ENCODE data around the gene SLC38A8. TPM values are rescaled to one million over a fixed set of nuclear protein-coding genes. Genes with fewer than 3 reads are reported as not detected.

SLC38A8 gene
- polyA plus RNA-seq, 1 donor from 2014 or later, result not detected

- H3K36me3 ChIP-seq (ENCODE audit: insufficient read depth, low read length), result peaks cover 4% of the 10 kb centered on the region
Measured at GRCh38 chr16:84074721-84075120, 32.1 kb upstream of the SLC38A8 start.

GRCh38 chr16:84072014-84072413 is 29.4 kb upstream of the SLC38A8 start:
- Histone ChIP-seq H3K4me3 (ENCODE audit: low read length) (no peak overlapping the region), H4K20me1 (ENCODE audit: insufficient read depth) (no peaks in the 10 kb centered on the region), H3K27ac (ENCODE audit: low read length) (no peak overlapping the region), H3K9ac (ENCODE audit: low read length) (no peak overlapping the region), H3K79me2 (replicated peaks; ENCODE audit: insufficient read depth, low read length) (no peaks in the 10 kb centered on the region), H3K27me3 (ENCODE audit: insufficient read depth, low read depth, low read length) (no peaks in the 10 kb centered on the region), H3K4me2 (ENCODE audit: low read length) (no peak overlapping the region), H2AFZ (ENCODE audit: low read depth, low read length) (no peak overlapping the region), H3F3A (ENCODE audit: insufficient read depth, low read length, poor library complexity, severe bottlenecking) (no peaks in the 10 kb centered on the region), H3K36me3 (ENCODE audit: insufficient read depth, low read length) (peaks cover 10% of the 10 kb centered on the region), H3K9me2 (ENCODE audit: insufficient read depth, low read length) (no peaks in the 10 kb centered on the region), H3K9me3 (ENCODE audit: low read length) (no peaks in the 10 kb centered on the region)
- TF ChIP-seq MXI1 (conservative IDR thresholded peaks at IDR 0.05; ENCODE audit: poor library complexity, severe bottlenecking), result no peak
- TF ChIP-seq RAD21 (conservative IDR thresholded peaks at IDR 0.05), result no peak

More at GRCh38 chr16:84074721-84075120, 32.1 kb upstream of the SLC38A8 start:
- no peaks in the 10 kb centered on the region for H4K20me1 ChIP-seq (ENCODE audit: insufficient read depth)
- no peak overlapping the region for H2AFZ ChIP-seq (ENCODE audit: low read depth, low read length)
- no peak overlapping the region for H3K4me3 ChIP-seq (ENCODE audit: low read length)
- H3K9me3 ChIP-seq (ENCODE audit: low read length), result no peaks in the 10 kb centered on the region
- H3F3A ChIP-seq (ENCODE audit: insufficient read depth, low read length, poor library complexity, severe bottlenecking), result no peaks in the 10 kb centered on the region
- no peak overlapping the region for H3K27ac ChIP-seq (ENCODE audit: low read length)
- H3K9me2 ChIP-seq (ENCODE audit: insufficient read depth, low read length), result no peaks in the 10 kb centered on the region
- no peak overlapping the region for H3K9ac ChIP-seq (ENCODE audit: low read length)
- H3K79me2 ChIP-seq (replicated peaks; ENCODE audit: insufficient read depth, low read length), result no peaks in the 10 kb centered on the region
- no peak for TF ChIP-seq EZH2 (IDR thresholded peaks at IDR 0.05; ENCODE audit: borderline replicate concordance, insufficient read depth, low read length, poor library complexity, severe bottlenecking)
- TF ChIP-seq MXI1 (conservative IDR thresholded peaks at IDR 0.05; ENCODE audit: poor library complexity, severe bottlenecking), result no peak
- TF ChIP-seq EP300 (conservative IDR thresholded peaks at IDR 0.05; ENCODE audit: poor library complexity, severe bottlenecking), result no peak
- no peak for TF ChIP-seq TAF1 (IDR thresholded peaks at IDR 0.05; ENCODE audit: low read depth)
- no peak for TF ChIP-seq SMC3 (conservative IDR thresholded peaks at IDR 0.05; ENCODE audit: poor library complexity)
- TF ChIP-seq RAD21 (conservative IDR thresholded peaks at IDR 0.05), result no peak
- TF ChIP-seq CTCF (IDR thresholded peaks at IDR 0.05; ENCODE audit: poor library complexity, severe bottlenecking), result no peak
- TF ChIP-seq REST (IDR thresholded peaks at IDR 0.05; ENCODE audit: borderline replicate concordance), result no peak
- no peak for TF ChIP-seq POLR2AphosphoS5 (IDR thresholded peaks at IDR 0.05)
- no peaks in the 10 kb centered on the region for H3K27me3 ChIP-seq (ENCODE audit: insufficient read depth, low read depth, low read length)
- no peak overlapping the region for H3K4me2 ChIP-seq (ENCODE audit: low read length)

- Histone ChIP-seq H3K27me3 (ENCODE audit: insufficient read depth, low read depth, low read length) (no peaks in the 10 kb centered on the region), H3K79me2 (replicated peaks; ENCODE audit: insufficient read depth, low read length) (no peaks in the 10 kb centered on the region), H3K4me3 (ENCODE audit: low read length) (no peak overlapping the region), H3K4me2 (ENCODE audit: low read length) (no peak overlapping the region), H3F3A (ENCODE audit: insufficient read depth, low read length, poor library complexity, severe bottlenecking) (no peaks in the 10 kb centered on the region), H3K27ac (ENCODE audit: low read length) (no peak overlapping the region), H4K20me1 (ENCODE audit: insufficient read depth) (no peaks in the 10 kb centered on the region), H3K9ac (ENCODE audit: low read length) (no peak overlapping the region), H3K9me2 (ENCODE audit: insufficient read depth, low read length) (no peaks in the 10 kb centered on the region), H2AFZ (ENCODE audit: low read depth, low read length) (no peak overlapping the region), H3K36me3 (ENCODE audit: insufficient read depth, low read length) (peaks cover 15% of the 10 kb centered on the region), H3K9me3 (ENCODE audit: low read length) (no peaks in the 10 kb centered on the region)
- TF ChIP-seq EZH2 (IDR thresholded peaks at IDR 0.05; ENCODE audit: borderline replicate concordance, insufficient read depth, low read length, poor library complexity, severe bottlenecking) (no peak), RAD21 (conservative IDR thresholded peaks at IDR 0.05) (no peak), CTCF (IDR thresholded peaks at IDR 0.05; ENCODE audit: poor library complexity, severe bottlenecking) (no peak), EP300 (conservative IDR thresholded peaks at IDR 0.05; ENCODE audit: poor library complexity, severe bottlenecking) (no peak), REST (IDR thresholded peaks at IDR 0.05; ENCODE audit: borderline replicate concordance) (no peak), MXI1 (conservative IDR thresholded peaks at IDR 0.05; ENCODE audit: poor library complexity, severe bottlenecking) (no peak), SMC3 (conservative IDR thresholded peaks at IDR 0.05; ENCODE audit: poor library complexity) (no peak), TAF1 (IDR thresholded peaks at IDR 0.05; ENCODE audit: low read depth) (no peak), POLR2AphosphoS5 (IDR thresholded peaks at IDR 0.05) (no peak)
Measured at GRCh38 chr16:84071121-84071520, 28.5 kb upstream of the SLC38A8 start.
